ENCODE measurements around the gene FLRT1. TPM values are rescaled to one million over a fixed set of nuclear protein-coding genes. Genes with fewer than 3 reads are reported as not detected.

Gene FLRT1
- total RNA-seq, 1 donor from 2014 or later = 3.7 TPM

DNA sequence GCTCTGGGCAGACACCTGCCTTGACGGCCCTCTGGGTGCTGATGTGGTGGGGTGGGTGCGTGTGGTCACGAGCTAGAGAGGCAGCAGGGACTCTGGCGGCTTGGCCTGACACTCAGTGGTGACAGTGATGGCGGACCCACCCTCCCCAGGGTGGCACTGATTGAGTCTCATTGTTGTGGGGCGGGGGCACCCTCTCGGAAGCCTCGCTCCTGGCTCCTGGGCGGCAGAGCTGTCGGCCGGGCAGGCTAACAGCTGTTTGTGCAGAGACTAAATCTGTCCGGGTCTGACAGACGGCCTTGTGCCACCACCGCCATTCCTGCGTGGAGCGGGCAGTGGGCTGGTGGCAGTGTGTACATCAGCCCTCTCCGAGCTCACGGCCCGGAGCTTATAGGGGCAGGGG, 15.6 kb downstream of the FLRT1 start:
- no peak for TF ChIP-seq CTCF (IDR thresholded peaks at IDR 0.05; ENCODE audit: partially characterized antibody, unreplicated experiment)
- H3K4me3 Mint-ChIP-seq (ENCODE audit: unreplicated experiment) = no peak overlapping the region
- DNase-seq = no peak
- H3K27ac Mint-ChIP-seq (ENCODE audit: unreplicated experiment) = no peak overlapping the region
- peaks cover 5% of the 10 kb centered on the region for H3K27me3 Mint-ChIP-seq (ENCODE audit: unreplicated experiment)
- H3K36me3 Mint-ChIP-seq (ENCODE audit: unreplicated experiment) = no peaks in the 10 kb centered on the region
- H3K4me1 Mint-ChIP-seq (ENCODE audit: low read depth, unreplicated experiment) = peaks cover 24% of the 10 kb centered on the region
- peaks cover 2% of the 10 kb centered on the region for H3K9me3 Mint-ChIP-seq (ENCODE audit: unreplicated experiment)

GRCh38 chr11:64052436-64052835, 16.7 kb downstream of the FLRT1 start:
- Mint-ChIP-seq H3K4me3 (ENCODE audit: unreplicated experiment) (no peak overlapping the region), H3K9me3 (ENCODE audit: unreplicated experiment) (peaks cover 2% of the 10 kb centered on the region), H3K4me1 (ENCODE audit: low read depth, unreplicated experiment) (peaks cover 25% of the 10 kb centered on the region), H3K36me3 (ENCODE audit: unreplicated experiment) (no peaks in the 10 kb centered on the region), H3K27ac (ENCODE audit: unreplicated experiment) (no peak overlapping the region), H3K27me3 (ENCODE audit: unreplicated experiment) (peaks cover 3% of the 10 kb centered on the region)
- no peak for TF ChIP-seq CTCF (IDR thresholded peaks at IDR 0.05; ENCODE audit: partially characterized antibody, unreplicated experiment)
- no peak for DNase-seq

DNA sequence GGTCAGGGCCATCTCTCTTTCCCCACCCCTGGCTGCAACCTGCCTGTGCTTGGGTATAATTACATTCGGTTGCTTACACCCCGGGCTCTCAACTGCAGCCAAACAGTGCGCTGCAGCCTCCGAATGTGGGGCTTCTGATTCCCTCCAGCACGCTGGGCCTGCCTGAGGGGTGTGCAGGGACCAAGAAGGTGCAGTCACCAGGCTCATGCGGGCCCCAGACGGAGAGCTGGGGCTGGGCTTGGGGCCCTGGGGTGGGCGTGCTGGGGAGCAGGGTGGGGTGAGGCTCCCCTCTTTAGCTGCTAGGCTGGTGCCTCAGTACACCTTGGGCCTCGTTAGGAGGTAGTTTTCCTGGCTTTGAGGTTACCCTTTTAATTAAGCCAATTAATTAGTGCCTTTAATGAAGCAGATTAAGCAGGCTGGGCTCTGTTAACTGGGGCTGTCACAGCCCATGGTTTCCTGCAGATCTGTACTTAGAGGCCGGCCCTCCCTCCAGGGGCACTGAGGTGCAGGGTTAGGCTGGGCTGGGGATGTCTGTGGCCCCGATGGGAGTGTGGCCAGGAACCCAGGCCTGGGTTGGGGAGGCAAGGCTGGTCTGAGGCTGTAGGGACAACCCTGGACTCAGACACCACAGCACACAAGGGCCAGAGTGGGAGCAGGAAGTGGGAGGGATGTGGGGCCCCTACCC, 17.3 kb downstream of the FLRT1 start:
- no peak overlapping the region for H3K27ac Mint-ChIP-seq (ENCODE audit: unreplicated experiment)
- H3K4me3 Mint-ChIP-seq (ENCODE audit: unreplicated experiment) = no peak overlapping the region
- no peak for TF ChIP-seq CTCF (IDR thresholded peaks at IDR 0.05; ENCODE audit: partially characterized antibody, unreplicated experiment)
- no peaks in the 10 kb centered on the region for H3K36me3 Mint-ChIP-seq (ENCODE audit: unreplicated experiment)
- peaks cover 3% of the 10 kb centered on the region for H3K27me3 Mint-ChIP-seq (ENCODE audit: unreplicated experiment)
- peaks cover 25% of the 10 kb centered on the region for H3K4me1 Mint-ChIP-seq (ENCODE audit: low read depth, unreplicated experiment)
- H3K9me3 Mint-ChIP-seq (ENCODE audit: unreplicated experiment) = peaks cover 2% of the 10 kb centered on the region
- DNase-seq = no peak

DNA sequence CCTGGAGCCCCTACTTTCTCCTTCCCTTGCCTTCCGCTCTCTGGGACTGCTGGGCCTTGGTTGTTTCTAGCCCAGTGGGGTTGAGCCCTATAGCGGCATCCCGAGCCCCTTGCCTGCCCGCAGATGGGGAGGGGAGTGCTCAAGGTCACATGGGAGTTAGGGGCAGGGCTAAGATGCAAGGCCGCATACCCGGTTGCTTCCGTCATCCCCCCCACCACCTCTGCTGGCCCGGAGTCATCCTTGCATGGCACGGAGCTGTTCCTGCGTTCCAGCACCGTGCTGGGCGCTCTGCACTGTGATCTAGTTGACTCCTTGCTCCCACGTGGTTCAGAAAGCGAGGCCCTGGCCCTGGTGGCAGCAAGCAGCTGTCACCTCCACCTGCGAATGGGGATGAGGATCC, 18.0 kb downstream of the FLRT1 start:
- DNase-seq = no peak

More for the DNA sequence above, 18.0 kb downstream of the FLRT1 start:
- no peaks in the 10 kb centered on the region for H3K36me3 Mint-ChIP-seq (ENCODE audit: unreplicated experiment)
- no peak overlapping the region for H3K27ac Mint-ChIP-seq (ENCODE audit: unreplicated experiment)
- peak overlapping the region; percentile 60 for H3K4me3 Mint-ChIP-seq (ENCODE audit: unreplicated experiment)
- peaks cover 3% of the 10 kb centered on the region for H3K27me3 Mint-ChIP-seq (ENCODE audit: unreplicated experiment)
- peaks cover 2% of the 10 kb centered on the region for H3K9me3 Mint-ChIP-seq (ENCODE audit: unreplicated experiment)
- no peak for TF ChIP-seq CTCF (IDR thresholded peaks at IDR 0.05; ENCODE audit: partially characterized antibody, unreplicated experiment)
- H3K4me1 Mint-ChIP-seq (ENCODE audit: low read depth, unreplicated experiment) = peaks cover 26% of the 10 kb centered on the region

All from glutamatergic neuron (in vitro differentiated cells).